ENCODE data around the gene EDN1.

The EDN1 gene

GRCh38 chr6:12289933-12290820, at the start of gene EDN1:
EDN1 (plus strand) TSS chr6:12290361; CDS start chr6:12290630, 269 bp downstream.
- peak; percentile 40 for DNase-seq

GRCh38 chr6:12241493-12242175, 48.5 kb upstream of the EDN1 start:
- no peak for DNase-seq

DNA sequence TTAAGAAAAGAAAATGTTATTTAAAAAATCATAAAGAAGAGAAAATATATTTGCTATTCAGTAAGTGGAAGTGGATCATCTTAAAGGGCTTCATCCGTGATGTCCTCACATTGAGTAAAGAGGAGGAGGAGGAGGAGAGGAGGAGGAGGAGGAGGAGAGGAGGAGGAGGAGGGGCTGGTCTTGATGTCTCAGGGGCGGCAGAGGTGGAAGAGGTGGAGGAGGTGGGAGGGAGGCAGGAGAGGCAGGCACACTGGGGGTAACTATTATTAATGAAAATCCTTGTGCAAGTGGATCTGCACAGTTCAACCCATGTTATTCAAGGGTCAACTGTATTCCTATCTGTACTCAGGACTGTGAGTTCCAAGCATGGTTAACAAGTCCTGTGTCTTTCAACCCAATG, 47.0 kb upstream of the EDN1 start:
- no peak for DNase-seq

GRCh38 chr6:12245360-12245759, 44.8 kb upstream of the EDN1 start:
- DNase-seq, result no peak

DNA sequence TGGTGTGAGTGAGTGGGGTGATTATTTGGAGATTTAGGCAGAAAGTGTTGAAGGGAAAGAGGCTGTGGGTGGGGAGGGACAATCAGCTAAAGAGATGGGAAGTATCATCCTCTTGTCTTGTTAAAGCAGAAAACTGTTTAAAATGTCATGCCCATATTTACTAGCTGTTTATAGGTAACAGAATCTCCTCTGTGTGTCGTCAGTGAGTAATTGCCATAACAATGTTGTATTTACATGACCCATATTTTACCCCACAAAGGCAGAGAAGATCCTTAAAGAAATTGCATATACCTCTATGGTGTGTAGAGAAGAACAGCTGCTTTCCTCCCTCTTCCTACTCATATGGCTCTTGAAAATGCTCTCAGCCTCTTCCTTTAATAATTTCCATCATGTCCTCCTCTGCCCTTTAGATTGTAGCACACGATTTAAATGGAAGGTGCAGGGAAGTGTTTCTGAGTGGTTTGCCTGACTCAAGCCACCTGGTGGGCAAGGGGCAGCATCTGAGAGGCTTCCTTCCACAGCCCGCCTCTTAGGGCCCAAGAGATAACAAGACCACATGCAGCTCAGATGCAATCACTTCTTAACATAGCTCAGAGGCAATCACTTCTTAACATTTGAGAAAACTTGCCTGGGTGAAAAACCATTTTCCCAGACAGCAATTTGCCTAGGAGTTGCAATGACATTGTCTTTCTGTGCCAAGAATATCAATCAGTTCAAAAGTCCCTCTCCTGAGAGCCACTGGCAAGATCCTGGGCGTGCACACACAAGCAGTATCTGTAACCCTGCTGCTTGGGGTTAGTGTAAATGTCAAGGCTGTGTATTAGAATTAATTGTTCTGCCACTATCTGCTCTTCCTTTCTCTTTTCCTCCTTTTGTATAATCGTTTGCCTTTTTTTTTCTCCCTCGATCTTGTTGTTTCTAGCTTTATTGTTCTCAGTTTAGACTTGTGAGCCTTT, 44.1 kb upstream of the EDN1 start:
- DNase-seq, result no peak

- no peak for DNase-seq
Measured at GRCh38 chr6:12246900-12247299, 43.3 kb upstream of the EDN1 start.

DNA sequence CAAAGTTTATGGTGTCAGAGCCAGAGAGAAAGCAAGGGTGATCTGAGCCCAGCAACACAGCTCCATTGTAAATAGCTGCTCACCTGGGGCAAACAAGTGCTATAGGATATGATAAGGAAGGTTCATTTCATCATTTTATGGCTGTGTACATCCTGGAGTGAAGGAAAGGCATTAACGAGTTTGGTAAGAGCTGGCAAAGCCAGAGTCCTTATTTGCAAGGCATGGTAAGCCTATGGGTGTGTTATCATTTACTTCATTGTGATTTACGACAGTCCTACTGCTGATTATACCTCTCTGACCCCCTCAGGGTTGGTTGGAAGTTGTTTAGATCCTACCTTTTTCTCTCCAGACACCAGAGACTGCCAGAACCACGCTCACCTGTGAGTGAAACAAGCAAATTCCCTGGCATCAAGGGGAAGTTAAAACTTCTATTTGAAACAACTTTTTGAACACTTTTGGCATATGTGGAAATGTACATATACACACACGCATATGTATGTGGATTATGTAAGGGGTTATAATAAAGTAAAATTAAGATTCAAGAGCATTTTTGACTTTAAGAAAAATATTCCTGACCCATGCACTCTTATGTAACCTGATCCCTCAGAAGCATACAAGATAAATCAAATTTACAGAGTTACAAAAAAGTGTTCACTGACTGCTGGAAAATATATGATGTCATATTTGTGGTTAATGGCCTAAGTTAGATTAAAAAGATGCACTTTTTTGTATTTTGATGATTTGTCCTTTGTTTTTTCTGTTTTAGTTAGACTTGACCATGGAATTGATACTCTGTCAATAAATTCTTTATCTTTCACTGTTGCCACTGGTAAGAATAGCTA, 40.4 kb upstream of the EDN1 start:
- no peak for DNase-seq

DNA sequence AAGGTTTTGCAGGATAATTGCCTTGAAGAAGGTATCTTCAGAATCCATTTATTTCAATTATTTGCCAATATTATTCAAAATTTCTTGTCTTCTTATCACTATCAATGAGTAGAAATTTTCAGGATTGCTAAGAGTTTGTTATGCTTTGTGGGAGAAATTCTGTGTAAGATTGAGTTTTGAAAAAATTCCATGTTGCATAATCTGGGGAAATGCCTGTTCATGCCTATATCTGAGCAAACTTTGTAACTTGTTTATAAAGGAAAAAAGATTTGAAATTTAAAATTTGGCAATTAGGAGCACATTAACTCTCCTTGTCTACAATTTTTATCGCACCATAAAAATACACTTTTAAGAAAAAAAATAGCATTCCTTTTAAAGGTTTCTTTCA, 39.8 kb upstream of the EDN1 start:
- no peak for DNase-seq

DNA sequence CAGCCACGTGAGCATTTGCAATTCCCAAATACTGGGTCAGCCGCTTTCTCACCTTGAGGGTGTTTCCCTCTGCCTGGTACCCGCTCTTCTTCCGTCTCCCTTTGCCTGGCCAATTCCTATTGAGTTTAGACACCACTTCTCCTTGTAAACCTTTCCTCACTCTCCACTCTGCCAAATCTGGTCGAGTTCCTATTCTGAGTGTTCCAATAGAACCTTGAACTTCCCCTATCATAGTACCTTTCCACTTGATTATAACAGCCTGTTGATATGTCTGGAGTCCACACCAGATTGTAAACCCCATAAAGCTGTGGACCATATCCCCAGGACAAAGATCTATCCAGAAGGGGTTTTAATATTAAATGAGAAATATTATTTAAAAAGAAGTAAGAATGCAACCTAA, 36.0 kb upstream of the EDN1 start:
- DNase-seq, result no peak

GRCh38 chr6:12258191-12258590, 32.0 kb upstream of the EDN1 start:
- DNase-seq, result no peak

GRCh38 chr6:12258591-12259075, 31.5 kb upstream of the EDN1 start:
- DNase-seq, result no peak

DNA sequence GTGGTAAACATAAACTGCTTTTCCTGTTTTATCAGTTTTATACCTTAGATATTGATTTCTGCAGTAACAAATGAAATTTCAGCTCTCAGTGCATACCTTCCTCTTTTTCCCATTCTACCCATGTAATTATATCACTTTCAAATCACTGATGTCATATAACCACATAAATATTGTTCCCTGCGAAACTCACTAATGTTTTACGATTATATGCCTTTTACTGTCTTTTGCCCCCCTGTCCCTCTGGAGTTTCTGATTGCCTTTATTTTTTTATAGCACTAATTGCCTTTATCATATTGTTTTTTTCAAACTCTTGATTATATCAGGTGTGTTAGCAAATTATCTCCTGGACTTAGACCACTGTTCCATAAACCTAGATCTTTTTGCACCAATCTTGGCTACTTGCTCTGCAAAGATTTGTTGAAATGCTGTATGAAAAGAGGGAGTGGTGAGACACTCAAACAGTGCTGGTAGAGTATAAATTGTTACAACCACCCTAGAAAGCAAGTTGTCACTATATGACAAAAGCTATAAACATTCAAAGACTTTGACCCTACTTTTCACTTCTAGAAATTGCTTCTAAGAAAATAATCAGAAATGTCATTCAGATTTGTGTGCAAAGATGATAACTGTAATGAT, 29.6 kb upstream of the EDN1 start:
- no peak for DNase-seq

DNA sequence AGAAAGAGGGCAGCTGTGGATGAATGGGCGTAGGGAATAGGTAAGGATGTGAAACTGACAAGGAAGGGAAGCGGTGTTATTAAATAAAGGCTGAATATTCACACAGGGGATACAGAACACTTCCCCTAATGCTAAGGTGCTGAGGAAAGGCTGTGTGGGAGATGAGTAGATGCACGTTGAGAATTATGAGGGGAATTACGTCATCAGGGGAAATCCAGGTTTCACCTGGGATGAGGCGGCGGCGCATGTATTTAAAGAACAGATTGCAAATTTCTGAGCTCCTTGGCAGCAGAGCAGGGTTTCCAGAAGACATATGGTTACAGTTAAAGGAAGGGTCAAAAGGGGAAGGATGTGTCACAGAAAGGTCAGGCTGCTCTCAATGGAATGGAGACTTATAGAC, 28.7 kb upstream of the EDN1 start:
- no peak for DNase-seq

- no peak for DNase-seq
Measured at GRCh38 chr6:12262236-12263061, 27.7 kb upstream of the EDN1 start.

- no peak for DNase-seq
Measured at GRCh38 chr6:12263403-12263802, 26.8 kb upstream of the EDN1 start.

- no peak for DNase-seq
Measured at GRCh38 chr6:12264671-12265070, 25.5 kb upstream of the EDN1 start.

GRCh38 chr6:12265296-12265695, 24.9 kb upstream of the EDN1 start:
- no peak for DNase-seq

DNA sequence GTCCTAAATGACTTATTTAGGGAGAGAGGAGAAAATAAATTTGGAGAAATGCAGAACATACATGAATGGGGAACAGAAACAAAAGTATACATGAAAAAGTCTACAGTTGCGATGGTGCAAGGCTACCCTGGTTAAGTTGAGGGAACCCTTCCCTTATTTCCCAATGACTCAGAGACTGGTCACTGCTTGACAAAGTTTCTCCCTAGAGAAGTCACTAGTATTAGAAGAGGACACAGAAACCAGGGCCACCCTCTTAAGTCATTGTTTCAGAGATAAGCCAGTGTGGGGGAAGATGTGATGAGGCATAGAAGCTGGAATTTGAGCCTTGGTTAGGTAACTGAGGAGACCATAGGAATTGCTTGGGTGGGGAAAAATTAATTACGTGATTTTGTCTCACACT, 24.4 kb upstream of the EDN1 start:
- DNase-seq, result peak; percentile 33

- no peak for DNase-seq
Measured at GRCh38 chr6:12266571-12266970, 23.6 kb upstream of the EDN1 start.

- DNase-seq, result no peak
Measured at GRCh38 chr6:12269110-12269509, 21.1 kb upstream of the EDN1 start.
